Colonic mucosa (tissue), 4 donors: ENCODE results near the gene CTSA. TPM values are rescaled to one million over a fixed set of nuclear protein-coding genes. Genes with fewer than 3 reads are reported as not detected.

ENCODE experiments used
- DNase-seq: peaks from one replicate; pipeline ENCODE4 v3.0.0-alpha.2; 2020
- H3K27ac ChIP-seq: fragments of 200-600 bp; one replicate; pipeline ENCODE4 v1.8.0; 2021
- H3K27me3 ChIP-seq: fragments of 200-600 bp; one replicate; pipeline ENCODE4 v1.8.0; 2021
- H3K36me3 ChIP-seq: fragments of 200-600 bp; one replicate; pipeline ENCODE4 v1.8.0; 2021
- H3K4me1 ChIP-seq: fragments of 200-600 bp; one replicate; pipeline ENCODE4 v1.8.0; 2021; ENCODE audit warnings: mild to moderate bottlenecking
- H3K4me3 ChIP-seq: fragments of 200-600 bp; one replicate; pipeline ENCODE4 v1.8.0; 2021
- H3K9ac ChIP-seq, 2 donors: one replicate each; pipeline ENCODE4 v1.7.0; 2013; ENCODE audit warnings: control low read depth in 2 of 2, low read depth in 2 of 2, low read length in 2 of 2
- H3K9me3 ChIP-seq: fragments of 200-600 bp; one replicate; pipeline ENCODE4 v1.8.0; 2021
- intact Hi-C: fragments of 100-400 bp; cut with DNase I; formaldehyde crosslinking; loops from one replicate; pipeline ENCODE4 v1.14.1; 2022
- total RNA-seq, 2 donors: library from RNA; stranded (reverse); fragmentation: NEBNext Ultra II Directional in 1 of 2; extraction: Animal tissue kit (Norgen Biotek cat#: 25700) in 1 of 2; gene quantifications; one replicate each; pipeline ENCODE4 v1.2.1, GENCODE V29; 2021
- TF ChIP-seq, protein P1 (sequence below): fragments of 200-600 bp; IDR thresholded peaks from one replicate; pipeline ENCODE4 v1.8.0; 2022; ENCODE audit warnings: antibody characterized with exemption, mild to moderate bottlenecking
- donor health status: healthy.
- donor health status: DM: no; HTN: no; CAD: no.
- donor health status: DM: no; HTN: no; CAD: no.

Gene CTSA
- total RNA-seq, 2 donors from 2014 or later: 273 to 366 TPM

DNA sequence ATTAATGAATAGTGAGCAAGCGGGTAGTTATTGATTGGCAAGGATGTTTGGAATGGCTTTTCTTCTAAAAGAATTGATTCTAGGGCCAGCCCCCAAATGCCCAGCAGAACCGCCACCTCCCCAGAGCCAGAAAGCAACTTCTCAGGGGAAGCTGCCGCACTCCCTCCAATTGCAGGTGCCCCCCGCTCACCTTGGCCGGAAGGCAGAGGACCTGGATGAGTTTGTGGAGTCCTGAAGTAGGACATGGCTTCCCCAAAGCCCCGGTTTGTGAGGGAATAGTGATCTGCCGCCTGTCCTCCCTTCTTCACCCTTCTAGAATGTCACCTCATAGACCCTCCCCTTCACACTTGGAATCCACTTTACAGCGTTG, 3.8 kb upstream of the CTSA start, which contains the start of gene SPATA25:
TSS of gene SPATA25 (minus strand) at position 277 of the 370 bp plus-strand sequence. CDS start at position 245, 32 bp downstream.
- no peak for DNase-seq
- TF ChIP-seq, protein P1, sequence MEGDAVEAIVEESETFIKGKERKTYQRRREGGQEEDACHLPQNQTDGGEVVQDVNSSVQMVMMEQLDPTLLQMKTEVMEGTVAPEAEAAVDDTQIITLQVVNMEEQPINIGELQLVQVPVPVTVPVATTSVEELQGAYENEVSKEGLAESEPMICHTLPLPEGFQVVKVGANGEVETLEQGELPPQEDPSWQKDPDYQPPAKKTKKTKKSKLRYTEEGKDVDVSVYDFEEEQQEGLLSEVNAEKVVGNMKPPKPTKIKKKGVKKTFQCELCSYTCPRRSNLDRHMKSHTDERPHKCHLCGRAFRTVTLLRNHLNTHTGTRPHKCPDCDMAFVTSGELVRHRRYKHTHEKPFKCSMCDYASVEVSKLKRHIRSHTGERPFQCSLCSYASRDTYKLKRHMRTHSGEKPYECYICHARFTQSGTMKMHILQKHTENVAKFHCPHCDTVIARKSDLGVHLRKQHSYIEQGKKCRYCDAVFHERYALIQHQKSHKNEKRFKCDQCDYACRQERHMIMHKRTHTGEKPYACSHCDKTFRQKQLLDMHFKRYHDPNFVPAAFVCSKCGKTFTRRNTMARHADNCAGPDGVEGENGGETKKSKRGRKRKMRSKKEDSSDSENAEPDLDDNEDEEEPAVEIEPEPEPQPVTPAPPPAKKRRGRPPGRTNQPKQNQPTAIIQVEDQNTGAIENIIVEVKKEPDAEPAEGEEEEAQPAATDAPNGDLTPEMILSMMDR: no peak
- Histone ChIP-seq H3K4me3 (no peak within 1 kb of the TSS), H3K4me1 (peaks cover 7% of the 10 kb centered on the region), H3K27ac (no peak within 1 kb of the TSS), H3K9me3 (no peaks in the 10 kb centered on the region), H3K36me3 (peaks cover 6% of the 10 kb centered on the region), H3K27me3 (no peaks in the 10 kb centered on the region), H3K9ac (no peak within 1 kb of the TSS)
- intact Hi-C loops: loop anchor here (10.0 kb wide), 1 partner anchor 63 kb away; the partner anchor contains the start of gene TNNC2

DNA sequence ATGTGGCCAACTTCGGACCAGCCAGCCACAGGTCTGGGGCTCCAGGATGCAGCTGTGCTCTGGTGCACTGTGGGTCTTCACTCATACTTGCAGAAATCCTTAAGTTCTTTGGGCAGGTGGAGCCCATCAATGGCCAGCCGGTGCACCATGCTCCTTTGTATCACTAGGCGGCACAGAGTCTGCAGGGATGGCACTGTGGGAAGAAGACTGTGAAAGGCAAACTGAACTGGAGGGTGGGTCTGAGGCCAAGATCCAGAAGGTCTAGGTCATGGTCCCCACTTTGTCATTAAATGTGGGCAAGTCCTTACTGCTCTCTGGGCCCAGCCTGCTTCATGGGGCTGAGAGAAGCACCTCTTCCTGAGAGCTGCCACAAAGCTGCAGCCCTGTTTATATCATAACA, 2.5 kb upstream of the CTSA start:
- TF ChIP-seq, protein P1: no peak
- Histone ChIP-seq H3K4me3 (no peak overlapping the region), H3K27ac (no peak overlapping the region), H3K4me1 (peaks cover 18% of the 10 kb centered on the region), H3K27me3 (no peaks in the 10 kb centered on the region), H3K9me3 (no peaks in the 10 kb centered on the region), H3K9ac (no peak overlapping the region), H3K36me3 (no peaks in the 10 kb centered on the region)
- intact Hi-C loops: loop anchor here (10.0 kb wide), 1 partner anchor 64 kb away; the partner anchor contains the start of gene TNNC2
- no peak for DNase-seq

GRCh38 chr20:45890077-45890984, 804 bp upstream of the CTSA start:
- Histone ChIP-seq H3K27me3 (no peaks in the 10 kb centered on the region), H3K4me1 (peaks cover 18% of the 10 kb centered on the region), H3K9me3 (no peaks in the 10 kb centered on the region), H3K4me3 (peak overlapping the region; percentile 94), H3K9ac (peak overlapping the region; percentile 86 to 96), H3K36me3 (peaks cover 7% of the 10 kb centered on the region), H3K27ac (peak overlapping the region; percentile 71)
- DNase-seq: peak; percentile 89
- TF ChIP-seq, protein P1: peak; percentile 72
- intact Hi-C loops: loop anchor here (5.0 kb wide), 2 partner anchors 42 to 72 kb away; partner anchors contain the start of gene PCIF1

DNA sequence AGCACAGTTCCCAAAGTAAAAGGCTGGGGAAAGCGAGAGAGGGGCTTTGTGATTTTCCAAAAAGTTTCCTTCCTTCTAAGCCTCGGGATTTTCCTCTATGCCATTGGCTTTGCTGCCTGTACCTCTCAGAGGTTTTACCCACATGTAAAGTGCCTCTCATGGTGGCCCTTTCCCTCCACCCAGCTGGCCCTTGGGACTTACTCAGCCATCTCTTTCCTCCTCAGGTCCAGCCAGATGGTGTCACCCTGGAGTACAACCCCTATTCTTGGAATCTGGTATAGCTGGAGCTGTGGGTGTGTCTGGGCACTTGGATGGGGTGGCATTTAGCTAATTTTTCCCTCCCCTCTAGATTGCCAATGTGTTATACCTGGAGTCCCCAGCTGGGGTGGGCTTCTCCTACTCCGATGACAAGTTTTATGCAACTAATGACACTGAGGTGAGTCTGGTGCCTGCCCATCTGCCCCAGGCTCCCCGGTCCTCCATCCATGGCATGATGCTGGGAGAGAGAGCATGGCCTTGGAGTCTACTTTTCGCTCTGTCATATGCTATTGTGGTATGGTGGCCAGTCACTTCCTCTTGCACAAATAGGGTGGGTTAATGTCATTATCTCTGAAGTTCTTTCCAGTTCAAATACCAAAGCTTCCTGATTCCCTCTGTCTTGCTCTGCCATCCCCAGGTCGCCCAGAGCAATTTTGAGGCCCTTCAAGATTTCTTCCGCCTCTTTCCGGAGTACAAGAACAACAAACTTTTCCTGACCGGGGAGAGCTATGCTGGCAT, 1.1 kb downstream of the CTSA start:
- no peaks in the 10 kb centered on the region for H3K27me3 ChIP-seq
- H3K9me3 ChIP-seq: no peaks in the 10 kb centered on the region
- peak overlapping the region; percentile 71 for H3K27ac ChIP-seq
- peak; percentile 57 for DNase-seq
- peak overlapping the region; percentile 94 for H3K4me3 ChIP-seq
- peaks cover 18% of the 10 kb centered on the region for H3K4me1 ChIP-seq
- TF ChIP-seq, protein P1: no peak
- peak overlapping the region; percentile 86 to 96 for H3K9ac ChIP-seq
- intact Hi-C loops: loop anchor here (5.0 kb wide), 2 partner anchors 40 to 70 kb away; partner anchors contain the start of gene PCIF1
- H3K36me3 ChIP-seq: peaks cover 13% of the 10 kb centered on the region
